ENCODE results near the gene C3AR1. TPM values are rescaled to one million over a fixed set of nuclear protein-coding genes. Genes with fewer than 3 reads are reported as not detected.
A peak's percentile ranks its signal among the peaks of the same experiment; 100 is the strongest.
"Not testable (repeated sequence)": the region's sequence is repeated elsewhere in the genome, so short reads cannot be mapped to it uniquely, and the experiment has no call there.

C3AR1 gene
- total RNA-seq, 1 experiment from 2014 or later, result not detected

GRCh38 chr12:8018666-8019581 is 47.2 kb downstream of the C3AR1 start:
- H3K4me3 Mint-ChIP-seq, result peak overlapping the region; percentile 68 to 85
- H3K23me2 ChIP-seq (ENCODE audit: insufficient read length, low read depth, low read length, poor library complexity, severe bottlenecking), result no peaks in the 10 kb centered on the region
- no CpG with 5 or more reads among the region's 58 CpGs for WGBS (ENCODE audit: extremely low coverage, insufficient read length, low lambda C conversion rate)
- DNase-seq, result peak; percentile 97
- no peak overlapping the region for H2BK120ac ChIP-seq (ENCODE audit: low read depth, low read length, poor library complexity, severe bottlenecking)
- peaks cover 7 to 9% of the 10 kb centered on the region in 2 experiments; a peak in 2 of 4 replicates for H3K4me1 Mint-ChIP-seq
- H3K4ac ChIP-seq (ENCODE audit: low read depth, low read length), result no peak overlapping the region
- H3T11ph ChIP-seq (ENCODE audit: low read length), result no peak overlapping the region
- no peak overlapping the region for H3K9ac ChIP-seq (ENCODE audit: extremely low read depth, insufficient read length, low read length)
- no peaks in the 10 kb centered on the region for H4K20me1 ChIP-seq (ENCODE audit: control insufficient read depth, insufficient read depth, insufficient read length)
- H2BK20ac ChIP-seq (ENCODE audit: low read depth, low read length, poor library complexity, severe bottlenecking), result no peak overlapping the region
- H3K4me1 ChIP-seq (ENCODE audit: insufficient read depth, low read length), result no peaks in the 10 kb centered on the region
- H2AFZ ChIP-seq (ENCODE audit: low read length), result no peak overlapping the region
- H2BK5ac ChIP-seq (ENCODE audit: insufficient read length, low read length), result no peak overlapping the region
- peaks cover 8% of the 10 kb centered on the region for H3K27me3 Mint-ChIP-seq (ENCODE audit: low read depth)
- no peak overlapping the region for H3K27ac Mint-ChIP-seq
- no peak overlapping the region for H3K27ac ChIP-seq (ENCODE audit: insufficient read length, low read depth, low read length)
- H3K36me3 Mint-ChIP-seq (ENCODE audit: insufficient read depth in 1 of 3, low read depth in 3 of 3), result peaks cover 0 to 1% (median 0%) of the 10 kb centered on the region in 3 experiments; a peak in 1 of 7 replicates
- no peaks in the 10 kb centered on the region for H3K79me1 ChIP-seq (ENCODE audit: insufficient read depth, low read depth, low read length, poor library complexity, severe bottlenecking)
- no peaks in the 10 kb centered on the region for H3K27me3 ChIP-seq (ENCODE audit: insufficient read depth, low read length)
- no peaks in the 10 kb centered on the region for H3K9me3 ChIP-seq (ENCODE audit: control insufficient read depth, low read depth, low read length)
- H2BK12ac ChIP-seq (ENCODE audit: insufficient read length, low read depth, low read length), result no peak overlapping the region
- no peak overlapping the region for H3K18ac ChIP-seq (ENCODE audit: insufficient read length, low read depth, low read length)
- peak; percentile 39; the same call in 1 of the 3 replicates for TF ChIP-seq CTCF (conservative IDR thresholded peaks at IDR 0.05)
- H3K9me3 Mint-ChIP-seq, result no peaks in the 10 kb centered on the region
- no peak overlapping the region for H3K14ac ChIP-seq (ENCODE audit: insufficient read depth, low read length)
- H3K79me2 ChIP-seq (ENCODE audit: insufficient read depth, low read length), result no peaks in the 10 kb centered on the region
- H2BK15ac ChIP-seq (ENCODE audit: low read depth, low read length), result no peak overlapping the region
- no peak overlapping the region for H3K23ac ChIP-seq (ENCODE audit: insufficient read length, low read depth, low read length)
- H3K56ac ChIP-seq (ENCODE audit: insufficient read length, low read depth, low read length), result no peak overlapping the region
- peak overlapping the region; percentile 46 for H3K4me2 ChIP-seq (ENCODE audit: insufficient read depth, insufficient read length, low read length)
- no peak overlapping the region for H4K5ac ChIP-seq (ENCODE audit: insufficient read length, low read depth, low read length)
- no peak overlapping the region for H2AK5ac ChIP-seq (ENCODE audit: insufficient read length, low read length)
- H4K8ac ChIP-seq (replicated peaks; ENCODE audit: insufficient read length, low read depth, low read length), result no peak overlapping the region
- no peak overlapping the region for H4K91ac ChIP-seq (ENCODE audit: insufficient read length, low read depth, low read length)

GRCh38 chr12:8018213-8018612 is 47.9 kb downstream of the C3AR1 start:
- WGBS (ENCODE audit: extremely low coverage, insufficient read length, low lambda C conversion rate), result no CpG with 5 or more reads among the region's 16 CpGs
- H3K18ac ChIP-seq (ENCODE audit: insufficient read length, low read depth, low read length); H3K14ac ChIP-seq (ENCODE audit: insufficient read depth, low read length); H2BK15ac ChIP-seq (ENCODE audit: low read depth, low read length); H3K9me3 ChIP-seq (ENCODE audit: control insufficient read depth, low read depth, low read length); H3K9ac ChIP-seq (ENCODE audit: extremely low read depth, insufficient read length, low read length); H2BK120ac ChIP-seq (ENCODE audit: low read depth, low read length, poor library complexity, severe bottlenecking); H2BK5ac ChIP-seq (ENCODE audit: insufficient read length, low read length); H3T11ph ChIP-seq (ENCODE audit: low read length); DNase-seq; H3K56ac ChIP-seq (ENCODE audit: insufficient read length, low read depth, low read length); H3K9me3 Mint-ChIP-seq; H3K79me2 ChIP-seq (ENCODE audit: insufficient read depth, low read length); H2BK20ac ChIP-seq (ENCODE audit: low read depth, low read length, poor library complexity, severe bottlenecking); H4K20me1 ChIP-seq (ENCODE audit: control insufficient read depth, insufficient read depth, insufficient read length); H3K79me1 ChIP-seq (ENCODE audit: insufficient read depth, low read depth, low read length, poor library complexity, severe bottlenecking); H3K4me1 ChIP-seq (ENCODE audit: insufficient read depth, low read length); H4K8ac ChIP-seq (replicated peaks; ENCODE audit: insufficient read length, low read depth, low read length); H3K4me1 Mint-ChIP-seq; H3K36me3 Mint-ChIP-seq (ENCODE audit: insufficient read depth in 1 of 3, low read depth in 3 of 3); H3K27ac Mint-ChIP-seq; H2BK12ac ChIP-seq (ENCODE audit: insufficient read length, low read depth, low read length); H3K23ac ChIP-seq (ENCODE audit: insufficient read length, low read depth, low read length); H3K23me2 ChIP-seq (ENCODE audit: insufficient read length, low read depth, low read length, poor library complexity, severe bottlenecking); H2AFZ ChIP-seq (ENCODE audit: low read length); H2AK5ac ChIP-seq (ENCODE audit: insufficient read length, low read length); H3K27me3 ChIP-seq (ENCODE audit: insufficient read depth, low read length); H3K27ac ChIP-seq (ENCODE audit: insufficient read length, low read depth, low read length); H4K91ac ChIP-seq (ENCODE audit: insufficient read length, low read depth, low read length); H3K27me3 Mint-ChIP-seq (ENCODE audit: low read depth); H4K5ac ChIP-seq (ENCODE audit: insufficient read length, low read depth, low read length); H3K4ac ChIP-seq (ENCODE audit: low read depth, low read length): not testable (repeated sequence)
- H3K4me3 Mint-ChIP-seq, result peak overlapping the region; percentile 68 to 85
- H3K4me2 ChIP-seq (ENCODE audit: insufficient read depth, insufficient read length, low read length), result peak overlapping the region; percentile 46

Measured in H9 (cell line).